OCI-LY7 (cell line): ENCODE measurements around the gene SLC41A3. TPM values are rescaled to one million over a fixed set of nuclear protein-coding genes. Genes with fewer than 3 reads are reported as not detected.

Experiments
- BruUV-seq: library from RNA; stranded (reverse); fragments of 400-500 nt; replicated peaks from 2 replicates; lab custom pipeline; 2021; lab: Mats Ljungman, UMichigan
- CTCF ChIA-PET: fragments of 300-600 bp; sonication (Branson Sonifier 250); formaldehyde crosslinking; loops from one replicate; lab custom pipeline; 2022; ENCODE audit warnings: antibody characterized with exemption; ENCODE audit not compliant: unreplicated experiment; lab: Charles Lee
- POLR2A ChIA-PET: fragments of 300-600 bp; sonication (Branson Sonifier 250); formaldehyde crosslinking; loops from one replicate; lab custom pipeline; 2022; ENCODE audit warnings: antibody characterized with exemption; lab: Charles Lee
- DNase-seq: peaks from one replicate; pipeline ENCODE4 v3.0.0-alpha.2; 2015; ENCODE audit warnings: low spot score
- H2AFZ ChIP-seq: fragments of 200-600 bp; sonication (generic), shearing (Covaris generic); 2 replicates; pipeline ENCODE4 v1.6.1; 2014; ENCODE audit warnings: mild to moderate bottlenecking, antibody characterized with exemption, low read length, moderate library complexity
- H3K27ac ChIP-seq: fragments of 200-600 bp; sonication (generic); 2 replicates; pipeline ENCODE4 v1.5.1; 2014; ENCODE audit warnings: mixed run types, low read depth, mild to moderate bottlenecking, moderate library complexity, low read length, inconsistent platforms; ENCODE audit not compliant: poor library complexity, severe bottlenecking
- H3K36me3 ChIP-seq: fragments of 200-600 bp; sonication (generic); 2 replicates; pipeline ENCODE4 v1.6.1; 2014; ENCODE audit warnings: mild to moderate bottlenecking, antibody characterized with exemption, low read length, moderate library complexity, mixed read lengths; ENCODE audit not compliant: insufficient read depth
- H3K4me1 ChIP-seq: fragments of 200-600 bp; sonication (generic); 2 replicates; pipeline ENCODE4 v1.5.1; 2014; ENCODE audit warnings: mild to moderate bottlenecking, low read length; ENCODE audit not compliant: insufficient read depth, poor library complexity, severe bottlenecking
- H3K4me2 ChIP-seq: fragments of 200-600 bp; sonication (generic); 2 replicates; pipeline ENCODE4 v1.6.1; 2014; ENCODE audit warnings: mild to moderate bottlenecking, low read length
- H3K4me3 ChIP-seq: fragments of 200-600 bp; sonication (generic); 2 replicates; pipeline ENCODE4 v1.5.1; 2014; ENCODE audit warnings: mild to moderate bottlenecking, low read depth, low read length; ENCODE audit not compliant: poor library complexity, severe bottlenecking
- H3K79me2 ChIP-seq: fragments of 200-600 bp; sonication (generic); 2 replicates; pipeline ENCODE4 v1.6.1; 2016; ENCODE audit warnings: low read depth, mild to moderate bottlenecking, low read length, moderate library complexity, mixed read lengths; ENCODE audit not compliant: insufficient read depth
- H3K9me2 ChIP-seq: fragments of 200-600 bp; sonication (generic); 2 replicates; pipeline ENCODE4 v1.6.1; 2016; ENCODE audit warnings: mild to moderate bottlenecking, low read length, mixed read lengths; ENCODE audit not compliant: insufficient read depth
- H3K9me3 ChIP-seq: fragments of 200-600 bp; sonication (generic); 2 replicates; pipeline ENCODE4 v1.6.1; 2014; ENCODE audit warnings: mild to moderate bottlenecking, mixed run types, low read length, mixed read lengths
- H4K20me1 ChIP-seq: fragments of 200-600 bp; sonication (generic); 2 replicates; pipeline ENCODE4 v1.6.1; 2014; ENCODE audit warnings: mild to moderate bottlenecking, antibody characterized with exemption, low read length, moderate library complexity, mixed read lengths; ENCODE audit not compliant: insufficient read depth
- CTCF ChIP-seq: fragments of 200-600 bp; sonication (generic); conservative IDR thresholded peaks from 2 replicates; pipeline ENCODE4 v1.5.1; 2014; ENCODE audit warnings: mild to moderate bottlenecking, antibody characterized with exemption, low read length, moderate library complexity, mixed read lengths
- EZH2phosphoT487 ChIP-seq: fragments of 200-600 bp; sonication (generic); IDR thresholded peaks from 2 replicates; pipeline ENCODE4 v1.6.1; 2018; ENCODE audit warnings: low read depth, borderline replicate concordance, mild to moderate bottlenecking, mixed run types, antibody characterized with exemption, low read length, moderate library complexity, mixed read lengths
- intact Hi-C: fragments of 100-400 bp; cut with micrococcal nuclease; formaldehyde crosslinking; loops from one replicate; pipeline ENCODE4 v1.10.0; 2022; ENCODE audit not compliant: unreplicated experiment
- total RNA-seq, 2 experiments: library from RNA; depleted of rRNA in 1 of 2; stranded (reverse); fragments of >200 nt in 1 of 2; shearing (Covaris generic) in 1 of 2; gene quantifications; 2 replicates each; pipeline ENCODE4 v1.2.3, GENCODE V29; 2014 to 2022

The SLC41A3 gene
- total RNA-seq, 2 experiments from 2014 or later = 31.9 to 35.9 TPM

GRCh38 chr3:126132751-126133511, 49.0 kb upstream of the SLC41A3 start:
- CTCF ChIA-PET = no interaction called here
- H3K9me2 ChIP-seq = no peaks in the 10 kb centered on the region
- H2AFZ ChIP-seq = no peak overlapping the region
- TF ChIP-seq CTCF = peak; percentile 70
- no peak for TF ChIP-seq EZH2phosphoT487
- H3K27ac ChIP-seq = no peak overlapping the region
- H4K20me1 ChIP-seq = no peaks in the 10 kb centered on the region
- no peaks in the 10 kb centered on the region for H3K9me3 ChIP-seq
- no peak overlapping the region for H3K4me3 ChIP-seq
- no peaks in the 10 kb centered on the region for H3K79me2 ChIP-seq
- H3K36me3 ChIP-seq = no peaks in the 10 kb centered on the region
- H3K4me1 ChIP-seq = no peaks in the 10 kb centered on the region
- POLR2A ChIA-PET = interaction anchor here (0.6 to 1.0 kb wide), 2 partner anchors 68 to 911 kb away, joined by 3 read pairs; no protein-coding TSS in a partner anchor
- intact Hi-C loops = no loop called here
- no peak overlapping the region for H3K4me2 ChIP-seq
- no TSS peak for BruUV-seq
- DNase-seq = peak; percentile 35

- no peaks in the 10 kb centered on the region for H3K4me1 ChIP-seq
- BruUV-seq = no TSS peak
- no peak overlapping the region for H3K4me2 ChIP-seq
- H3K79me2 ChIP-seq = no peaks in the 10 kb centered on the region
- ChIA-PET POLR2A (interaction anchor here (0.6 to 1.1 kb wide), 3 partner anchors 9 to 912 kb away, joined by 3 read pairs; no protein-coding TSS in a partner anchor), CTCF (no interaction called here)
- H3K9me2 ChIP-seq = no peaks in the 10 kb centered on the region
- H3K9me3 ChIP-seq = no peaks in the 10 kb centered on the region
- no peaks in the 10 kb centered on the region for H4K20me1 ChIP-seq
- DNase-seq = no peak
- H2AFZ ChIP-seq = no peak overlapping the region
- intact Hi-C loops = no loop called here
- TF ChIP-seq CTCF (no peak), EZH2phosphoT487 (no peak)
- H3K4me3 ChIP-seq = no peak overlapping the region
- H3K27ac ChIP-seq = no peak overlapping the region
- H3K36me3 ChIP-seq = no peaks in the 10 kb centered on the region
Measured at GRCh38 chr3:126131881-126132750, 48.2 kb upstream of the SLC41A3 start.
